HepG2 (cell line): ENCODE data around the gene RASL12. TPM values are rescaled to one million over a fixed set of nuclear protein-coding genes. Genes with fewer than 3 reads are reported as not detected.
A peak's percentile ranks its signal among the peaks of the same experiment; 100 is the strongest.

Experiments
- ATAC-seq: fragments of 200-7000 bp; cut with Tn5 transposase; 3 replicates; pipeline ENCODE4 v1.9.1; 2020; ENCODE audit warnings: mild to moderate bottlenecking, moderate library complexity
- BruUV-seq: library from RNA; stranded (reverse); fragments of 400-500 nt; replicated peaks from 2 replicates; lab custom pipeline; 2021; lab: Mats Ljungman, UMichigan
- CTCF ChIA-PET: fragments of 300-600 bp; formaldehyde crosslinking; extraction: SDS; loops from one replicate; lab custom pipeline; 2021; ENCODE audit warnings: low total read pairs, inconsistent platforms, low intra/inter-chr PET ratio; lab: Yijun Ruan, JAX
- POLR2A ChIA-PET: fragments of 350-600 bp; sonication (Branson Sonifier 250); formaldehyde crosslinking; loops from one replicate; lab custom pipeline; 2020; ENCODE audit warnings: antibody characterized with exemption, inconsistent platforms; lab: Yijun Ruan, JAX
- DNase-seq: peaks from one replicate; pipeline ENCODE4 v3.0.0-alpha.2; 2015; ENCODE audit warnings: low spot score
- FAIRE-seq: peaks from 3 replicates; lab custom pipeline; 2011; peaks lifted over from hg19 to GRCh38; lab: Jason Lieb, UNC
- H2AFZ ChIP-seq: one replicate; pipeline ENCODE4 v1.6.1; 2011; ENCODE audit warnings: low read length, inconsistent platforms
- H3K27ac ChIP-seq: fragments of 300-600 bp; 3 replicates; pipeline ENCODE4 v1.8.0; 2011; ENCODE audit warnings: mixed run types, mild to moderate bottlenecking, mixed read lengths, low read length, inconsistent platforms; ENCODE audit not compliant: insufficient read depth; ENCODE audit errors: extremely low read length
- H3K27me3 ChIP-seq, 2 experiments: fragments of 200-600 bp in 1 of 2; 2 replicates in 1 of 2; 3 replicates in 1 of 2; pipeline versions ENCODE4 v1.6.0 to v1.8.0; 2011; ENCODE audit warnings: low read length in 2 of 2, mild to moderate bottlenecking in 2 of 2, moderate library complexity in 2 of 2, inconsistent platforms in 1 of 2; ENCODE audit not compliant: insufficient read depth in 2 of 2, control insufficient read depth in 1 of 2
- H3K36me3 ChIP-seq, 2 experiments: fragments of 200-600 bp in 1 of 2; replicated peaks in 1 of 2; 2 replicates in 1 of 2; 3 replicates in 1 of 2; pipeline versions ENCODE4 v1.5.1 to v1.8.0; 2011; ENCODE audit warnings: low read length in 2 of 2, inconsistent platforms in 1 of 2; ENCODE audit not compliant: insufficient read depth in 2 of 2, control insufficient read depth in 1 of 2
- H3K4me1 ChIP-seq: 2 replicates; pipeline ENCODE4 v1.5.1; 2012; ENCODE audit warnings: low read length, inconsistent platforms; ENCODE audit not compliant: insufficient read depth
- H3K4me2 ChIP-seq: 2 replicates; pipeline ENCODE4 v1.6.0; 2011; ENCODE audit warnings: low read depth, low read length, inconsistent platforms
- H3K4me3 ChIP-seq, 3 experiments: fragments of 200-600 bp in 1 of 3; sonication (generic), shearing (Covaris generic) in 1 of 3; replicated peaks in 1 of 3; 2 replicates each; pipeline ENCODE4 v1.5.1; 2011 to 2016; ENCODE audit warnings: low read length in 3 of 3, inconsistent platforms in 2 of 3, low read depth in 2 of 3, mild to moderate bottlenecking in 2 of 3, control low read depth in 1 of 3, mixed read lengths in 1 of 3; ENCODE audit not compliant: insufficient read depth in 1 of 3
- H3K79me2 ChIP-seq: one replicate; pipeline ENCODE4 v1.6.1; 2011; ENCODE audit warnings: low read length, inconsistent platforms; ENCODE audit not compliant: insufficient read depth
- H3K9ac ChIP-seq: 2 replicates; pipeline ENCODE4 v1.6.0; 2011; ENCODE audit warnings: mild to moderate bottlenecking, low read depth, low read length, inconsistent platforms; ENCODE audit not compliant: insufficient read depth
- H3K9me3 ChIP-seq: 2 replicates; pipeline ENCODE4 v1.5.1; 2012; ENCODE audit warnings: mild to moderate bottlenecking, low read length
- H4K20me1 ChIP-seq: 2 replicates; pipeline ENCODE4 v1.6.0; 2011; ENCODE audit warnings: inconsistent platforms, mild to moderate bottlenecking, low read length, moderate library complexity; ENCODE audit not compliant: insufficient read depth
- ARID4A ChIP-seq: sonication (generic); formaldehyde crosslinking; IDR thresholded peaks from 2 replicates; pipeline ENCODE4 v1.5.0; 2020; ENCODE audit warnings: mild to moderate bottlenecking, missing genetic modification reagents, borderline replicate concordance
- BHLHE40 ChIP-seq: IDR thresholded peaks from 2 replicates; pipeline ENCODE4 v1.6.1; 2011; ENCODE audit warnings: low read length, improper control_type of control experiment
- FOXC1 ChIP-seq: sonication (generic); formaldehyde crosslinking; IDR thresholded peaks from 2 replicates; pipeline ENCODE4 v1.8.0; 2022; ENCODE audit warnings: mild to moderate bottlenecking, missing genetic modification reagents, borderline replicate concordance
- GABPB1 ChIP-seq: IDR thresholded peaks from 2 replicates; pipeline ENCODE4 v1.6.1; 2016; ENCODE audit warnings: mild to moderate bottlenecking, missing genetic modification reagents, moderate library complexity, missing compliant biosample characterization
- HMG20B ChIP-seq: conservative IDR thresholded peaks from 2 replicates; pipeline ENCODE4 v1.6.1; 2016; ENCODE audit warnings: missing genetic modification reagents, missing compliant biosample characterization
- HNRNPL ChIP-seq: fragments of 200-400 bp; formaldehyde crosslinking; IDR thresholded peaks from 2 replicates; pipeline ENCODE4 v1.6.1; 2017; ENCODE audit warnings: mild to moderate bottlenecking, low read depth, low read length
- MEIS1 ChIP-seq: sonication (generic); formaldehyde crosslinking; IDR thresholded peaks from 2 replicates; pipeline ENCODE4 v1.9.0; 2021; ENCODE audit warnings: mild to moderate bottlenecking, missing genetic modification reagents, moderate library complexity, borderline replicate concordance
- MEIS2 ChIP-seq: sonication (generic); formaldehyde crosslinking; IDR thresholded peaks from 2 replicates; pipeline ENCODE4 v1.9.0; 2021; ENCODE audit warnings: mild to moderate bottlenecking, missing genetic modification reagents
- NR2C2 ChIP-seq: sonication (generic); formaldehyde crosslinking; IDR thresholded peaks from 2 replicates; pipeline ENCODE4 v1.4.0; 2020; ENCODE audit warnings: missing genetic modification reagents, mild to moderate bottlenecking, moderate library complexity, borderline replicate concordance
- SRF ChIP-seq: IDR thresholded peaks from 2 replicates; pipeline ENCODE4 v1.6.1; 2011; ENCODE audit warnings: mild to moderate bottlenecking, low read depth, low read length, moderate library complexity
- ZFX ChIP-seq: sonication (generic); formaldehyde crosslinking; IDR thresholded peaks from 2 replicates; pipeline ENCODE4 v1.4.0; 2020; ENCODE audit warnings: mild to moderate bottlenecking, low read depth, missing genetic modification reagents, moderate library complexity
- ZNF263 ChIP-seq: sonication (generic); formaldehyde crosslinking; IDR thresholded peaks from 2 replicates; pipeline ENCODE4 v1.4.0; 2020; ENCODE audit warnings: missing genetic modification reagents
- WGBS: methylation state at CpG from one replicate; pipeline ENCODE4 v1.1.6; 2017; ENCODE audit warnings: low lambda C conversion rate; 5-methylcytosine and 5-hydroxymethylcytosine counted together
- in situ Hi-C: cut with HindIII; loops from 2 replicates; pipeline ENCODE4 v1.10.0; 2017; ENCODE audit warnings: low pct_unique_long_range_greater_than_20kb; ENCODE audit not compliant: extremely low pct_ligation_motif_present
- intact Hi-C: fragments of 100-400 bp; cut with micrococcal nuclease; formaldehyde crosslinking; loops from one replicate; pipeline ENCODE4 v1.10.0; 2022; ENCODE audit not compliant: unreplicated experiment
- polyA plus RNA-seq, 8 experiments: library from polyadenylated mRNA; depleted of rRNA in 3 of 8; stranded (reverse) in 7 of 8; unstranded in 1 of 8; fragments of >200 nt; fragmentation: Illumina TruSeq in 4 of 8; extraction: Trizol in 4 of 8; gene quantifications; 2 replicates each; pipeline versions ENCODE4 v1.2.1 to v1.2.3, GENCODE V29; 2011 to 2016; ENCODE audit warnings: low read depth in 4 of 8, missing spikeins in 1 of 8, mixed read lengths in 1 of 8; ENCODE audit not compliant: insufficient read depth in 1 of 8
- total RNA-seq, 5 experiments: library from RNA; depleted of rRNA; stranded (reverse); fragments of >200 nt; fragmentation: Illumina TruSeq; extraction: Trizol; gene quantifications; 2 replicates each; pipeline ENCODE4 v1.2.3, GENCODE V29; 2016; ENCODE audit warnings: low read depth in 1 of 5
- TF ChIP-seq, protein P1 (sequence below): sonication (generic); formaldehyde crosslinking; IDR thresholded peaks from 2 replicates; pipeline ENCODE4 v1.8.0; 2022; ENCODE audit warnings: missing genetic modification reagents, mild to moderate bottlenecking, moderate library complexity, borderline replicate concordance

RASL12 gene
- total and polyA plus RNA-seq, 2 of the 13 experiments (the other 11 are each of a cell fraction or from before 2014, with no cell fraction given) = 0.16 to 0.55 TPM

DNA sequence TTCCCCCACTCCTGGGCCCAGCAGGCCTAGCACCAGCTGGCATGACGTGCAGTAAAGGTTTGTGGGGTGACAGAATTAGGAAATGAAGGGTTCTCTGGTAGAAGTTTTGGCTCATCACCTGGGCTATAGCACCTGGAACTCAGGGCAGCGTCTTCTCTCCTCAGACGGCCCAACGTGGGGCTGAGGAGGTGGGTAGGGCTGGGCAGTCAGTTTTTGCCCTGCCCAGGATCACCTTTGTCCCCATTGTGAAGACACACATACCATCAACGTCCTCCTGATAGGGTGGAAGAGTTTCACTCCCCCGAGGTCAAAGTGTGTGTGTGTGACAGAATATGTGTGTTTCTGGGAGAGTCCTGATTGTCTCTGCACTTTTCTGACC lies 20.8 kb upstream of the RASL12 start (continued):
- TF ChIP-seq BHLHE40 (no peak), NR2C2 (CRISPR knock-in tag) (peak; percentile 30; the same call in 1 of the 2 replicates)

DNA sequence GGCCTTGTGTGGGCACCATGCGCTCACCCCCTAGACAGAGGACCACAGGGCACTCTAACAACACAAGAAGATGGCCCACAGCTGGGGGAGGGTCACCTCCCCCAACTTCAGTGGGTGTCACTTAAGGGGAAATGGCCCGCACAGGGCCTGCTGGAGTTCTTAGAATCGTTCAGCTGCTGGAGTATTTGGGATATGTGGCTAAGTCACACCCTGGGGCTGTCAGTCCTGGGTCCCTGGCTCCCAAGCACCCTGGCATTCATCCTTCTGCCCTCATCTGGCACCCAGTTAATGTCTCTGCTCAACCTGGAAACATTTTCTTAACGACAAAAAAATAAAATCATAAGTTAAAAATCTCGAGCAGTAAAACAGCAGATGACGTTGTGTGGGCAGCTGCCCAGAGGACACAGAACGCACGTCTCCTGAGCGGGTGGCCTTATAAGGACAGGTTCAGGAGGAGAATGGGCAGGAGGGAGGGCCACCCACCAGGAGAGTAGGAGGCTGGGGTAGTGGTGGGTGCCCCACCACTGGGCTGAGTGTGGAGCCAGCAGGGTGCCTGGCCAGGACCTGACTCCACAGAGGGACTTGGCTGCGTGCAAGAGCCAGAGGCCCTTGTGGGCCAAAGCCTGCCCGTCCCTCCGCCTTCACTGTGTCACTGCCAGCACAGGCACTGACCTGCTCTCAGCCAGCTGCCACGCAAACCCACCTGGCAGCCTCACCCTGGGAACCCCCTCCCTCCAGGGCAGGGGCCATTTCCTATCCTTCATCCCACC lies 20.3 kb upstream of the RASL12 start:
- Histone ChIP-seq H3K4me2 (peak overlapping the region; percentile 89), H3K27ac (no peak overlapping the region), H2AFZ (peak overlapping the region; percentile 22), H3K9me3 (no peaks in the 10 kb centered on the region), H3K27me3 (peaks cover 0 to 11% of the 10 kb centered on the region in 2 experiments; a peak in 1 of 5 replicates), H3K79me2 (no peaks in the 10 kb centered on the region), H3K4me1 (peaks cover 76% of the 10 kb centered on the region), H4K20me1 (no peaks in the 10 kb centered on the region), H3K9ac (peak overlapping the region; percentile 55), H3K4me3 (peak overlapping the region; percentile 7 to 70 (median 33)), H3K36me3 (no peaks in the 10 kb centered on the region)
- 15% methylated on average over 11 of the region's 13 CpGs for WGBS
- FAIRE-seq = no peak
- POLR2A ChIA-PET = interaction anchor here (1.2 to 4.0 kb wide), 5 partner anchors 9 to 97 kb away, joined by 3 to 27 read pairs (median 5); partner anchors contain the start of gene CLPX
- peak; percentile 32 for ATAC-seq
- intact Hi-C loops (no loop called here), in situ Hi-C loops (loop anchor here (5.0 to 10.0 kb wide), 2 partner anchors 36 to 53 kb away; no protein-coding TSS in a partner anchor)
- TSS peak; percentile 74 for BruUV-seq
- CTCF ChIA-PET = interaction anchor here (5.8 to 6.7 kb wide), 2 partner anchors 33 to 55 kb away, joined by 34 to 54 read pairs; no protein-coding TSS in a partner anchor
- DNase-seq = no peak
- TF ChIP-seq HMG20B (CRISPR knock-in tag) = no peak
- TF ChIP-seq MEIS1 = 0 out of 2 replicates have a peak, but pooled peaks have one; percentile 38
- 0 out of 2 replicates have a peak, but pooled peaks have one; percentile 42 for TF ChIP-seq FOXC1 (CRISPR knock-in tag)
- 0 out of 2 replicates have a peak, but pooled peaks have one; percentile 15 for TF ChIP-seq ARID4A (CRISPR knock-in tag)
- peak; percentile 52; the same call in 1 of the 2 replicates for TF ChIP-seq SRF
- 0 out of 2 replicates have a peak, but pooled peaks have one; percentile 5 for TF ChIP-seq ZNF263 (CRISPR knock-in tag)
- peak; percentile 15; the same call in 1 of the 2 replicates for TF ChIP-seq GABPB1
- no peak for TF ChIP-seq MEIS2
- TF ChIP-seq, protein P1, sequence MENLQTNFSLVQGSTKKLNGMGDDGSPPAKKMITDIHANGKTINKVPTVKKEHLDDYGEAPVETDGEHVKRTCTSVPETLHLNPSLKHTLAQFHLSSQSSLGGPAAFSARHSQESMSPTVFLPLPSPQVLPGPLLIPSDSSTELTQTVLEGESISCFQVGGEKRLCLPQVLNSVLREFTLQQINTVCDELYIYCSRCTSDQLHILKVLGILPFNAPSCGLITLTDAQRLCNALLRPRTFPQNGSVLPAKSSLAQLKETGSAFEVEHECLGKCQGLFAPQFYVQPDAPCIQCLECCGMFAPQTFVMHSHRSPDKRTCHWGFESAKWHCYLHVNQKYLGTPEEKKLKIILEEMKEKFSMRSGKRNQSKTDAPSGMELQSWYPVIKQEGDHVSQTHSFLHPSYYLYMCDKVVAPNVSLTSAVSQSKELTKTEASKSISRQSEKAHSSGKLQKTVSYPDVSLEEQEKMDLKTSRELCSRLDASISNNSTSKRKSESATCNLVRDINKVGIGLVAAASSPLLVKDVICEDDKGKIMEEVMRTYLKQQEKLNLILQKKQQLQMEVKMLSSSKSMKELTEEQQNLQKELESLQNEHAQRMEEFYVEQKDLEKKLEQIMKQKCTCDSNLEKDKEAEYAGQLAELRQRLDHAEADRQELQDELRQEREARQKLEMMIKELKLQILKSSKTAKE (CRISPR knock-in tag) = no peak
- peak; percentile 61 for TF ChIP-seq ZFX
- TF ChIP-seq HNRNPL = peak; percentile 72; the same call in 1 of the 2 replicates
